CD4-positive, alpha-beta T cell treated with Interferon gamma for 1 hour (primary cell): ENCODE measurements around the gene ZNF550.
A peak's percentile ranks its signal among the peaks of the same experiment; 100 is the strongest.
"Not testable (repeated sequence)": the region's sequence is repeated elsewhere in the genome, so short reads cannot be mapped to it uniquely, and the experiment has no call there.

ENCODE experiments used
- DNase-seq: peaks from one replicate; pipeline ENCODE4 v3.0.0-alpha.2; 2020

ZNF550 gene

GRCh38 chr19:57527136-57527881 lies 32.4 kb downstream of the ZNF550 start, which contains the start of gene ZNF549:
Gene ZNF549, plus strand, starts transcription at chr19:57527356. Its CDS starts 218 bp downstream, at chr19:57527574.
- DNase-seq, result peak; percentile 90

GRCh38 chr19:57518021-57518420 lies 41.6 kb downstream of the ZNF550 start:
- not testable (repeated sequence) for DNase-seq

- DNase-seq, result no peak
Measured at GRCh38 chr19:57515255-57515654, 44.4 kb downstream of the ZNF550 start.

GRCh38 chr19:57512845-57513244 lies 46.8 kb downstream of the ZNF550 start:
- no peak for DNase-seq

- DNase-seq, result no peak
Measured at GRCh38 chr19:57511484-57511883, 48.2 kb downstream of the ZNF550 start.

- no peak for DNase-seq
Measured at GRCh38 chr19:57506163-57506562, 53.5 kb downstream of the ZNF550 start.

- not testable (repeated sequence) for DNase-seq
Measured at GRCh38 chr19:57500400-57500799, 59.3 kb downstream of the ZNF550 start.

GRCh38 chr19:57499680-57500395 lies 59.8 kb downstream of the ZNF550 start, which contains the start of gene ZNF773:
Gene ZNF773, plus strand, starts transcription at chr19:57499938. Its CDS starts 143 bp downstream, at chr19:57500081.
- DNase-seq, result peak; percentile 96

GRCh38 chr19:57499332-57499679 lies 60.4 kb downstream of the ZNF550 start:
- DNase-seq, result not testable (repeated sequence)

GRCh38 chr19:57488299-57488644 lies 71.4 kb downstream of the ZNF550 start:
- DNase-seq, result not testable (repeated sequence)

- DNase-seq, result peak; percentile 93
Measured at GRCh38 chr19:57487477-57488298, 72.0 kb downstream of the ZNF550 start, which contains the start of gene ZNF419. Gene ZNF419, plus strand, starts transcription at chr19:57487750. Its CDS starts 201 bp downstream, at chr19:57487951.
